PC-3 (cell line): ENCODE data around the gene RHOB.

ENCODE experiments used
- EZH2 ChIP-seq: fragments of 300-600 bp; sonication (generic); IDR thresholded peaks from one replicate; pipeline ENCODE4 v1.6.1; 2017; ENCODE audit warnings: antibody characterized with exemption, mild to moderate bottlenecking, low read length; ENCODE audit not compliant: unreplicated experiment
- TF ChIP-seq, protein P1 (sequence below): fragments of 300-600 bp; sonication (generic); conservative IDR thresholded peaks from 2 replicates; pipeline ENCODE4 v1.5.1; 2017; ENCODE audit warnings: antibody characterized with exemption, low read depth, mild to moderate bottlenecking, low read length

- TF ChIP-seq, protein P1, sequence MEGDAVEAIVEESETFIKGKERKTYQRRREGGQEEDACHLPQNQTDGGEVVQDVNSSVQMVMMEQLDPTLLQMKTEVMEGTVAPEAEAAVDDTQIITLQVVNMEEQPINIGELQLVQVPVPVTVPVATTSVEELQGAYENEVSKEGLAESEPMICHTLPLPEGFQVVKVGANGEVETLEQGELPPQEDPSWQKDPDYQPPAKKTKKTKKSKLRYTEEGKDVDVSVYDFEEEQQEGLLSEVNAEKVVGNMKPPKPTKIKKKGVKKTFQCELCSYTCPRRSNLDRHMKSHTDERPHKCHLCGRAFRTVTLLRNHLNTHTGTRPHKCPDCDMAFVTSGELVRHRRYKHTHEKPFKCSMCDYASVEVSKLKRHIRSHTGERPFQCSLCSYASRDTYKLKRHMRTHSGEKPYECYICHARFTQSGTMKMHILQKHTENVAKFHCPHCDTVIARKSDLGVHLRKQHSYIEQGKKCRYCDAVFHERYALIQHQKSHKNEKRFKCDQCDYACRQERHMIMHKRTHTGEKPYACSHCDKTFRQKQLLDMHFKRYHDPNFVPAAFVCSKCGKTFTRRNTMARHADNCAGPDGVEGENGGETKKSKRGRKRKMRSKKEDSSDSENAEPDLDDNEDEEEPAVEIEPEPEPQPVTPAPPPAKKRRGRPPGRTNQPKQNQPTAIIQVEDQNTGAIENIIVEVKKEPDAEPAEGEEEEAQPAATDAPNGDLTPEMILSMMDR, result no peak
- no peak for TF ChIP-seq EZH2
Measured at GRCh38 chr2:20481798-20482405, 35.0 kb downstream of the RHOB start.
